HCT116 (cell line): ENCODE data around the gene SGMS1.

Experiments
- ELF1 ChIP-seq: IDR thresholded peaks from 2 replicates; pipeline ENCODE4 v1.6.1; 2012; ENCODE audit warnings: low read depth, borderline replicate concordance
- EZH2phosphoT487 ChIP-seq: fragments of 200-600 bp; IDR thresholded peaks from 2 replicates; pipeline ENCODE4 v1.6.1; 2018; ENCODE audit warnings: antibody characterized with exemption, borderline replicate concordance
- POLR2A ChIP-seq: IDR thresholded peaks from 2 replicates; pipeline ENCODE4 v1.7.0; 2011; ENCODE audit warnings: borderline replicate concordance; ENCODE audit not compliant: insufficient read depth, insufficient read length; ENCODE audit errors: extremely low read depth
- POLR2AphosphoS5 ChIP-seq: IDR thresholded peaks from 2 replicates; pipeline ENCODE4 v1.6.1; 2011; ENCODE audit warnings: mild to moderate bottlenecking, low read depth, low read length, moderate library complexity
- SP1 ChIP-seq: IDR thresholded peaks from 2 replicates; pipeline ENCODE4 v1.6.1; 2012; ENCODE audit warnings: low read depth
- TF ChIP-seq, protein P1 (sequence below), 3 experiments: fragments of 200-600 bp in 1 of 3; sonication (generic) in 1 of 3; IDR thresholded peaks in 2 of 3; conservative IDR thresholded peaks in 1 of 3; 2 replicates each; pipeline ENCODE4 v1.5.1; 2012 to 2017; ENCODE audit warnings: low read depth in 2 of 3, low read length in 2 of 3, antibody characterized with exemption in 1 of 3, borderline replicate concordance in 1 of 3, control low read depth in 1 of 3, mild to moderate bottlenecking in 1 of 3, mixed read lengths in 1 of 3, mixed run types in 1 of 3, moderate library complexity in 1 of 3; ENCODE audit not compliant: insufficient read depth in 1 of 3
- TF ChIP-seq, protein P2 (sequence below): IDR thresholded peaks from 2 replicates; pipeline ENCODE4 v1.6.1; 2012; ENCODE audit warnings: low read depth
- TF ChIP-seq, protein P3 (sequence below): IDR thresholded peaks from 2 replicates; pipeline ENCODE4 v1.6.1; 2011; ENCODE audit warnings: mild to moderate bottlenecking, low read length, moderate library complexity; ENCODE audit not compliant: insufficient replicate concordance; ENCODE audit errors: extremely low read depth

DNA sequence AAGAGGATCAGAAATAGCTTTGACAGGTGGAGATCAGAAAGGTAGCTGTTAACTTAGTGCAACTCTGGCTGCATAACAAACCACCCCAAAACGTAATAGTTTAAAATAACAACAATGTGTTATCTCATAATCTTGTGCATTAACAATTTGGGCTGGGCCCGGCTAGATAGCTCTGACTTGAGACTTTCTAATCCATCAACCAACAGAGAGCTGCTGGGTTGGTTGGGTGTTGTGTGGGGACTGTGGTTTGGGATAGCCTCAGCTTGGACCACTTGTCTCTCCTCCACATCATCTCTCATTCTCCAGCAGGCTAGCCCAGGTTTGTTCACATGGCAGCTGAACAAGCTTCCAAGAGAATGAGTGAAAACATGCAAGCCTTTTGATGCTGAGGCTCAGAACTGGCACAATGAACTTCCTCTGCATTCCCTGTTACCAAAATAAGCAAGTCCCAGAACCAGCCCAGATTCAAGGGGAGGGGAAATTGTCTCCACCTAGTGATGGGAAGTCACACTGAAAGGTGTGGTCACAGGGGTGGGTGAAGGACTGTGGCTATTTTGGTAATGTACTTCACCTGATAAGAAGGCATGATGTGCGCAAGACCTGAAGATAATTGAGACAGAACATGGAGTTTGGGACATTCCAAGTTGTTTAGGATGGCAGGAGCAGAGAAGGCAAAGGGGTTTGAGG lies 352.0 kb downstream of the SGMS1 start:
- TF ChIP-seq EZH2phosphoT487 (no peak), ELF1 (no peak), POLR2A (no peak), SP1 (no peak), POLR2AphosphoS5 (no peak)
- TF ChIP-seq, protein P1, sequence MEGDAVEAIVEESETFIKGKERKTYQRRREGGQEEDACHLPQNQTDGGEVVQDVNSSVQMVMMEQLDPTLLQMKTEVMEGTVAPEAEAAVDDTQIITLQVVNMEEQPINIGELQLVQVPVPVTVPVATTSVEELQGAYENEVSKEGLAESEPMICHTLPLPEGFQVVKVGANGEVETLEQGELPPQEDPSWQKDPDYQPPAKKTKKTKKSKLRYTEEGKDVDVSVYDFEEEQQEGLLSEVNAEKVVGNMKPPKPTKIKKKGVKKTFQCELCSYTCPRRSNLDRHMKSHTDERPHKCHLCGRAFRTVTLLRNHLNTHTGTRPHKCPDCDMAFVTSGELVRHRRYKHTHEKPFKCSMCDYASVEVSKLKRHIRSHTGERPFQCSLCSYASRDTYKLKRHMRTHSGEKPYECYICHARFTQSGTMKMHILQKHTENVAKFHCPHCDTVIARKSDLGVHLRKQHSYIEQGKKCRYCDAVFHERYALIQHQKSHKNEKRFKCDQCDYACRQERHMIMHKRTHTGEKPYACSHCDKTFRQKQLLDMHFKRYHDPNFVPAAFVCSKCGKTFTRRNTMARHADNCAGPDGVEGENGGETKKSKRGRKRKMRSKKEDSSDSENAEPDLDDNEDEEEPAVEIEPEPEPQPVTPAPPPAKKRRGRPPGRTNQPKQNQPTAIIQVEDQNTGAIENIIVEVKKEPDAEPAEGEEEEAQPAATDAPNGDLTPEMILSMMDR (IDR thresholded peaks at IDR 0.05 in 2 of 3, conservative IDR thresholded peaks at IDR 0.05 in 1 of 3; ENCODE audit: borderline replicate concordance in 1 of 3, insufficient read depth in 1 of 3, low read depth in 2 of 3, low read length in 2 of 3), result no peak; a peak in 1 of 6 replicates
- TF ChIP-seq, protein P2, sequence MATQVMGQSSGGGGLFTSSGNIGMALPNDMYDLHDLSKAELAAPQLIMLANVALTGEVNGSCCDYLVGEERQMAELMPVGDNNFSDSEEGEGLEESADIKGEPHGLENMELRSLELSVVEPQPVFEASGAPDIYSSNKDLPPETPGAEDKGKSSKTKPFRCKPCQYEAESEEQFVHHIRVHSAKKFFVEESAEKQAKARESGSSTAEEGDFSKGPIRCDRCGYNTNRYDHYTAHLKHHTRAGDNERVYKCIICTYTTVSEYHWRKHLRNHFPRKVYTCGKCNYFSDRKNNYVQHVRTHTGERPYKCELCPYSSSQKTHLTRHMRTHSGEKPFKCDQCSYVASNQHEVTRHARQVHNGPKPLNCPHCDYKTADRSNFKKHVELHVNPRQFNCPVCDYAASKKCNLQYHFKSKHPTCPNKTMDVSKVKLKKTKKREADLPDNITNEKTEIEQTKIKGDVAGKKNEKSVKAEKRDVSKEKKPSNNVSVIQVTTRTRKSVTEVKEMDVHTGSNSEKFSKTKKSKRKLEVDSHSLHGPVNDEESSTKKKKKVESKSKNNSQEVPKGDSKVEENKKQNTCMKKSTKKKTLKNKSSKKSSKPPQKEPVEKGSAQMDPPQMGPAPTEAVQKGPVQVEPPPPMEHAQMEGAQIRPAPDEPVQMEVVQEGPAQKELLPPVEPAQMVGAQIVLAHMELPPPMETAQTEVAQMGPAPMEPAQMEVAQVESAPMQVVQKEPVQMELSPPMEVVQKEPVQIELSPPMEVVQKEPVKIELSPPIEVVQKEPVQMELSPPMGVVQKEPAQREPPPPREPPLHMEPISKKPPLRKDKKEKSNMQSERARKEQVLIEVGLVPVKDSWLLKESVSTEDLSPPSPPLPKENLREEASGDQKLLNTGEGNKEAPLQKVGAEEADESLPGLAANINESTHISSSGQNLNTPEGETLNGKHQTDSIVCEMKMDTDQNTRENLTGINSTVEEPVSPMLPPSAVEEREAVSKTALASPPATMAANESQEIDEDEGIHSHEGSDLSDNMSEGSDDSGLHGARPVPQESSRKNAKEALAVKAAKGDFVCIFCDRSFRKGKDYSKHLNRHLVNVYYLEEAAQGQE, result no peak
- TF ChIP-seq, protein P3, sequence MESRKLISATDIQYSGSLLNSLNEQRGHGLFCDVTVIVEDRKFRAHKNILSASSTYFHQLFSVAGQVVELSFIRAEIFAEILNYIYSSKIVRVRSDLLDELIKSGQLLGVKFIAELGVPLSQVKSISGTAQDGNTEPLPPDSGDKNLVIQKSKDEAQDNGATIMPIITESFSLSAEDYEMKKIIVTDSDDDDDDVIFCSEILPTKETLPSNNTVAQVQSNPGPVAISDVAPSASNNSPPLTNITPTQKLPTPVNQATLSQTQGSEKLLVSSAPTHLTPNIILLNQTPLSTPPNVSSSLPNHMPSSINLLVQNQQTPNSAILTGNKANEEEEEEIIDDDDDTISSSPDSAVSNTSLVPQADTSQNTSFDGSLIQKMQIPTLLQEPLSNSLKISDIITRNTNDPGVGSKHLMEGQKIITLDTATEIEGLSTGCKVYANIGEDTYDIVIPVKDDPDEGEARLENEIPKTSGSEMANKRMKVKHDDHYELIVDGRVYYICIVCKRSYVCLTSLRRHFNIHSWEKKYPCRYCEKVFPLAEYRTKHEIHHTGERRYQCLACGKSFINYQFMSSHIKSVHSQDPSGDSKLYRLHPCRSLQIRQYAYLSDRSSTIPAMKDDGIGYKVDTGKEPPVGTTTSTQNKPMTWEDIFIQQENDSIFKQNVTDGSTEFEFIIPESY, result no peak
